ENCODE results near the gene SAMD10.
"Not testable (repeated sequence)": the region's sequence is repeated elsewhere in the genome, so short reads cannot be mapped to it uniquely, and the experiment has no call there.

The SAMD10 gene
- 6.9 to 18.8 (median 11.4) reads per million in 9 experiments for total RNA-seq

DNA sequence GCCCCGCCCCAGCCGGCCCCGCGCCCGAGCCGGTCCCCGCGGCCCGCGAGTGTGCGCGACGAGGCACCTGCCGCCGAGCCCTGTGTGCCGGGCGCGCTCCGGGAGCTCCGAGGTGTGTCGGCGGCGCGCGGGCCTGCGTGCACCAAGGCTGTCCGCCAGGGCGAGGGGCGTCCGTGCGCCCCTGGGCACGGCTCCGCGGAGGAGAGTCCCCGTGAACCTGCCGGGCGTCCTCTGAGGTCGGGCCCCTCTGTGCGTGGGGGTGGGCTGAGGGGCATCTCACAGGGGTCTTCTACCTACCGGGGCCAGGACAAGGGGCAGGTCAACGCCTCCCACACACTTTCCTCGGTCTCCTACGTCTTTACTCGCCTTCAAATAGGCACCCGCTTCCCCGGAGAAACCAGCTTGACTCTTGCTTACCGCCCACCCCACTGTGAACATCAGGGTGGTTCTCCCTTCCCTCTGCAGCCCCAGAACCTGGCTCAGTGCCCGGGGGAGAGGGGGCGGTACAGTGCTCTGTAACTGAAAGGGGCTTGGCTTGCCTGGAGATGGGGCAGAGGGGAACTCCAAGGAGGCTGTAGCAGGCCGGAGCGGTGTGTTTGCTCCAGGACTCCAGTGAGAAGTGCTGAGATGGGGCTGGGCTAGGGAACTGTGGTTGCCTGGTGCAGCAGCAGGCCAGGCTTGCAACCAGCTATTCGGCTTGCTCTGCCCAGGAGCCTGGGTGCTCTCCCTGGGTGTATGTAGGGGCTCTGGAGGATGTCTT is at the start of gene SAMD10:
Gene SAMD10 (minus strand): TSS at position 86 of the 760 bp plus-strand sequence. CDS start 175 bp downstream, outside the sequence.
- H3K36me3 Mint-ChIP-seq (ENCODE audit: insufficient read depth) = peaks cover 46% of the 10 kb centered on the region
- H3K4me3 Mint-ChIP-seq = peak within 1 kb of the TSS; percentile 87 to 88
- DNase-seq (peak; percentile 58 to 67 (median 62)), ATAC-seq (replicated peaks) (peak; percentile 38)
- no peaks in the 10 kb centered on the region for H3K27me3 Mint-ChIP-seq
- H3K27ac Mint-ChIP-seq = peak within 1 kb of the TSS; percentile 93
- peaks cover 47 to 64% of the 10 kb centered on the region in 2 donors for H3K4me1 Mint-ChIP-seq (ENCODE audit: low read depth in 2 of 2)
- H3K9me3 Mint-ChIP-seq = no peaks in the 10 kb centered on the region

DNA sequence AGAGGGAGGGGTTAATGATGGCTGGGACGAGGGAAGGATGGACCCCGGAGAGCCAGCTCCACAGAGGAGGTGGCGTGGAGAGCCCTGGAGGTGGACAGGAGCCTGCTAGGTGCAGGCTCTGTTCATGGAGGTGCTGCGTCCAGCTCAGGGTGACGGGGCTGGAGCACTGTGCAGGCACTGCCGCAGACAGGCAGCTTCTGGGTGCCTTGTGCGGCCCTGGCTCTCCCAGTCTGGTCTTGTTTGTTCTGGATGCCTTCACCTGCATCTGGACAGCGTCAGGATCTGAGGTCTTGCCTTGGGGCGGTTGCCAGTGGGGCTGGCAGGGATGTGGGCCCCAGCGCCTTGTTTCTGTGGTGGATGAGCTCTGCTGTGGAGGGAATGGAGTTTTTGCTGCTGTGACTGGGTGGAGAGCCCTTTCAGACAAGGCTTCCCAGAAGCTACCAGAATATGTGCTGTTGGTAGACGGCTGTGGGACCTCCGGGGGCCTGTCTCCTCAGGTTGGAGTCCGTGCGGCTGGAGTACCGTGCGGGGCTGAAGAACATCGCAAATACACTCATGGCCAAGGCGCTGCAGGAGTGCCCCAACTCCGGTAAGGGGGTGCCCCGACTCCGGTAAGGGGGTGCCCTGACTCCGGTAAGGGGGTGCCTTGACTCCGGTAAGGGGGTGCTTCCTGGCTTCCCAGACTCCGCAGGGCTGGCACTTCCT is 48.7 kb upstream of the SAMD10 start:
- Mint-ChIP-seq H3K36me3 (ENCODE audit: insufficient read depth) (peaks cover 94% of the 10 kb centered on the region), H3K27ac (no peak overlapping the region), H3K4me1 (ENCODE audit: low read depth in 2 of 2) (peaks cover 0 to 4% of the 10 kb centered on the region in 2 donors), H3K27me3 (no peaks in the 10 kb centered on the region), H3K4me3 (no peak overlapping the region), H3K9me3 (no peaks in the 10 kb centered on the region)
- no peak for DNase-seq
- no peak for ATAC-seq (replicated peaks)

DNA sequence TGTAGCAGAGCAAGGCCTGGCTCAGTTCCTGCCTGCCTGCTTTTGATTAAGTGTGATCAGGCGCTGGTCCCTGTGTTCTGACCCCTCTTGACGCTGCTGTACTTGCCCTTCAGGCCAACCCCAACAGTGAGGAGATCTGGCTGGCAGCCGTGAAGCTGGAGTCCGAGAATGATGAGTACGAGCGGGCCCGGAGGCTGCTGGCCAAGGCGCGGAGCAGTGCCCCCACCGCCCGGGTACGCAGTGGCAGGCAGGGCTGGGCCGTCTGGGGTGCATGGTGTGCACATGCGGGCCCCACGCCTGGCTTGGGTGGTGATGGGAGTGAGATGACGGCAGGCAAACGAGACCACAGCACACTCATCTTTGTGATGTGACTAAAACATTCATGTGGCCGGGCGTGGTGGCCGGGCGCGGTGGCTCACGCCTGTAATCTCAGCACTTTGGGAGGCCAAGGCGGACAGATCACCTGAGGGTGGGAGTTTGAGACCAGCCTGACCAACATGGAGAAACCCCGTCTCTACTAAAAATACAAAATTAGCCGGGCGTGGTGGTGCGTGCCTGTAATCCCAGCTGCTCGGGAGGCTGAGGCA is 46.5 kb upstream of the SAMD10 start:
- no peaks in the 10 kb centered on the region for H3K27me3 Mint-ChIP-seq
- no peaks in the 10 kb centered on the region for H3K9me3 Mint-ChIP-seq
- no peak for DNase-seq
- H3K4me1 Mint-ChIP-seq (ENCODE audit: low read depth in 2 of 2) = no peaks in the 10 kb centered on the region
- peaks cover 86% of the 10 kb centered on the region for H3K36me3 Mint-ChIP-seq (ENCODE audit: insufficient read depth)
- no peak overlapping the region for H3K4me3 Mint-ChIP-seq
- no peak overlapping the region for H3K27ac Mint-ChIP-seq
- ATAC-seq (replicated peaks) = no peak

DNA sequence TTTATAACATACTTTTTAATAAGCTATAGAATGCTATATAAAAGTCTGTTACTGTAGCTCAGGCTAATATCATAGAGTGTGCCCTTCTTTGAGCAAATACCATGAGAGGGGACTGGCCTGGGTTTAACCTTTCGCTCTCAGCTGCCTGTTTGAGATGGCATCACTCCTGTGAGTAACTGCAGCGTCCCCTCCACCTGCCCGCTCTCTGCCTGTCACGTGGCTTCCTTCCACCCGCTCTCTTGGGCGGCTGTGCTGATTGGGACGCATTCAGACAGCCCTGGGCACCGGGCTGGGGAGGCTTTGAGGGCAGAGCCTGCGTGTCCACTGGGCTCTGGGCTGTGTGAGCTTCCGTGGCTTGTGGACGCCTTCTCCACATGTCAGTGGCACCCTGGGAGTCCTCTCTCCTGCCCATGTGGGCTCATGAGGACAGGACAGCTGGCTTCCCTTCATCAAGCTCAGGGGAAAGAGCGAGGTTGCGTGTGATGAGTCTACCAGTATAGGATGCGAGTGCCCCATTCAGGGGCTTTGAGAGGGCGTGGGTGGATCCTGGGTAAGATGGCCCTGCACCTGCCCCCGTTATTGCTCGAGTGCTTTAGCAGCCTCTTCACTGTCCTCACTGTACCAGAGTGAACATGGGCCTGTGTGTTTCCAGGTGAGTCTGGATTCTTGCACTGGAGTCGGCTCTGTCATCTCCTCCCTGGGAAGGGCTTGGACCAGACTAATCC is 45.8 kb upstream of the SAMD10 start:
- H3K27ac Mint-ChIP-seq = no peak overlapping the region
- H3K4me1 Mint-ChIP-seq (ENCODE audit: low read depth in 2 of 2) = no peaks in the 10 kb centered on the region
- H3K4me3 Mint-ChIP-seq = no peak overlapping the region
- no peaks in the 10 kb centered on the region for H3K9me3 Mint-ChIP-seq
- no peaks in the 10 kb centered on the region for H3K27me3 Mint-ChIP-seq
- H3K36me3 Mint-ChIP-seq (ENCODE audit: insufficient read depth) = peaks cover 81% of the 10 kb centered on the region
- ATAC-seq (replicated peaks) = no peak
- DNase-seq = no peak

DNA sequence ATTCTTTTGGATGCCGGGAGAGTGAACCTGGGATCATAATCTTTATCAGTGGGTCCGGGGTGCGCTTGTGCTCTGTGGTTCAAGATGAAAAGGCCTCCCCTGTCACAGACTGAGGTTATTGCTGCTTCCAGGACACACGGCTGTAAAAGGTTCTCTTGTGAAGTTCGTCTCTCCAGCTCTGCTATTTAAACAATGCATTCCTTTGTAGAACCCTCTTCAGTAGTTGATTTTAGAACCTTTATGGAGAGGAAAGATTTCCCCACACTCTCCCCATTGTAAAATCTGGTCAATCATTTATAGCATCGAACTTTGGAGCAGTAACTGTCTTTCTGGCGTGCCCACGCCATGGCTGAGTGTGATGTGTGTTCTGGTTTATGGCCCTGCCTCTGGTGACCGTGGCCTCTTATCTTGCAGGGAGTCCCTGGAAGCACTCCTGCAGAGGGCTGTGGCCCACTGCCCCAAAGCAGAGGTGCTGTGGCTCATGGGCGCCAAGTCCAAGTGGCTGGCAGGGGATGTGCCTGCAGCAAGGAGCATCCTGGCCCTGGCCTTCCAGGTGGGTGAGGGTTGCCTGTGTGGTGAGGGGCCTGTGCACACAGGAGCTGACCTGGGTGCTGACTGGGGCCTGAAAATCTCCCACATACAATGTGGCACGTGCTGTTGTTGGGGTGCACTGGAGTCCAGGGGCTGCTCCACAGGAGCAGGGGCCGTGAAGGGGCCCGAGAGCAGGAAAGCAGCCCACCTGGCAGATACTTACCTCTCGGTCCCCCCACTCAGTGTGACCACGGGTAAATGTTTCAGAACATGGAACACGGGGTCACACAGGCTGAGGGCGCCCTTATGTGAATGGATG is 44.9 kb upstream of the SAMD10 start:
- H3K4me1 Mint-ChIP-seq (ENCODE audit: low read depth in 2 of 2) = peaks cover 0 to 2% of the 10 kb centered on the region in 2 donors
- DNase-seq = no peak
- H3K9me3 Mint-ChIP-seq = no peaks in the 10 kb centered on the region
- peak overlapping the region in 1 of 2 donors; percentile 23 for H3K27ac Mint-ChIP-seq
- no peak for ATAC-seq (replicated peaks)
- H3K27me3 Mint-ChIP-seq = no peaks in the 10 kb centered on the region
- no peak overlapping the region for H3K4me3 Mint-ChIP-seq
- H3K36me3 Mint-ChIP-seq (ENCODE audit: insufficient read depth) = peaks cover 81% of the 10 kb centered on the region

DNA sequence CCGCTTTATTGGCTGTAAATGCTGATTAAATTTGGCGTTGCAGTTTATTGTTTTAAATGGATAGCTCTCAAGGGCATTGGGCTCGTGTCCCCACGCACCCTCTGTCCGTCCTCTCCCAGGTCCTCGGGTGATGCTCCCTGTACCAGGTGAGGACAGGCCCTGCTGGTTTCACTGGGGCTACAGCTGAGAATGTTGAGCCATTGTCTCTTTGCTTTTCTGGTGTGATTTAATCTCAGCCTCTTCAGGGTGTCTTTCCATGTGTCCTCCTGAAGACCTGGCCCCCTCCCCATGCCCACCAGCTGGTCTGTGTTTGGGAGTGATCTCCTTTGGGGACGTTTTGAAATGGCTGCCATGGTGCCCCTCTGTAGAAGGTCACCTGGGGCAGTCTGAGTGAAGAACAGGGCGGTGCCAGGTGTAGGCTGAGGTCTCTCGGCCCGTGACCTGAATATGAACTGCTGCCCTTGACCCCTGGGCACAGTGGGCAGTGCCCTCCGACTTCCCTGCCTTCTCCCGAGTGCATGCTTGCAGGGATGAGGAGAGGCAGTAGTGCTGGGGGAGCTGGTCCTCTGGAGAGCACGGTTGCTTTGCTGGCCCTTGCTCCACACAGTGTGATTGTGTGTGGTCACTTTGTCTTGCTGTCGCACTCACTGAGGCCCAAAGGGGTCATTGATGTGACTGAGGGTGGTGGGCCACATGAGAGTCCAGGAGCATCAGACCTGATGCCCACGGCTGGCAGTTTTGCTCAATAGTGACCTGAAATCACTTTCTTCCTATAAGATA is 44.1 kb upstream of the SAMD10 start:
- H3K36me3 Mint-ChIP-seq (ENCODE audit: insufficient read depth) = peaks cover 83% of the 10 kb centered on the region
- H3K4me3 Mint-ChIP-seq = no peak overlapping the region
- no peaks in the 10 kb centered on the region for H3K9me3 Mint-ChIP-seq
- H3K27ac Mint-ChIP-seq = no peak overlapping the region
- H3K27me3 Mint-ChIP-seq = no peaks in the 10 kb centered on the region
- DNase-seq = no peak
- peaks cover 0 to 2% of the 10 kb centered on the region in 2 donors for H3K4me1 Mint-ChIP-seq (ENCODE audit: low read depth in 2 of 2)
- ATAC-seq (replicated peaks) = no peak

DNA sequence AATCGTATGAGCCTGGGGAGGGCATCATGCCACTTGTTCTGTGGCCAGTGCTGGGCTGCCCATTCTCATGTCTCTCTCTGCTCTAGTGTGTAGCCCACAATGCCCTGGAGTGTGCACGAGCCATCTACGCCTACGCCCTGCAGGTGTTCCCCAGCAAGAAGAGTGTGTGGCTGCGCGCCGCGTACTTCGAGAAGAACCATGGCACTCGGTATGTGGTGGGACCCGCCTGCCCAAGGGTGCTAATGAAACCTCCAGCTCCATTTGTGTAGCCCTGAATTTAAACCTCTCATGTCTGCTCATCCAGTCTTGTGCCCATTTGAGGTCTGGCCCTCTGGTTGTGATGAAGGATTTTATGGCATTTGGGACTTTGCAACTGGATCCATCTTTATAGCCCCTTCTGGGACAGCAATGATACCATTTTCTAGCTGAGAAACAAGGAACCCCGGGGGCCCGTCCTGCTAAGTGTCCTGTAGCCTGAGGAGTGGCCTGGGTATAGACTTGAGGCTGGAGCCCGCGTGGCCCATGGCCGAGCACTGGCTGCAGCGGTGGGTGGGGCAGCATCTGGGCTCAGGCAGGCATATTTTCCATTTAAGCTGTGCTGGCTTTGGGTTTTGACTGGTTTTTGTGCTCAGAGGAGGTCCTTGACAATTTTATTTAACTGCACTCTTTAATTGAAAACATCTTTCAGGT is 43.4 kb upstream of the SAMD10 start:
- no peak for ATAC-seq (replicated peaks)
- peaks cover 0 to 2% of the 10 kb centered on the region in 2 donors for H3K4me1 Mint-ChIP-seq (ENCODE audit: low read depth in 2 of 2)
- H3K27ac Mint-ChIP-seq = no peak overlapping the region
- DNase-seq = no peak
- no peak overlapping the region for H3K4me3 Mint-ChIP-seq
- H3K27me3 Mint-ChIP-seq = no peaks in the 10 kb centered on the region
- H3K9me3 Mint-ChIP-seq = no peaks in the 10 kb centered on the region
- H3K36me3 Mint-ChIP-seq (ENCODE audit: insufficient read depth) = peaks cover 83% of the 10 kb centered on the region

DNA sequence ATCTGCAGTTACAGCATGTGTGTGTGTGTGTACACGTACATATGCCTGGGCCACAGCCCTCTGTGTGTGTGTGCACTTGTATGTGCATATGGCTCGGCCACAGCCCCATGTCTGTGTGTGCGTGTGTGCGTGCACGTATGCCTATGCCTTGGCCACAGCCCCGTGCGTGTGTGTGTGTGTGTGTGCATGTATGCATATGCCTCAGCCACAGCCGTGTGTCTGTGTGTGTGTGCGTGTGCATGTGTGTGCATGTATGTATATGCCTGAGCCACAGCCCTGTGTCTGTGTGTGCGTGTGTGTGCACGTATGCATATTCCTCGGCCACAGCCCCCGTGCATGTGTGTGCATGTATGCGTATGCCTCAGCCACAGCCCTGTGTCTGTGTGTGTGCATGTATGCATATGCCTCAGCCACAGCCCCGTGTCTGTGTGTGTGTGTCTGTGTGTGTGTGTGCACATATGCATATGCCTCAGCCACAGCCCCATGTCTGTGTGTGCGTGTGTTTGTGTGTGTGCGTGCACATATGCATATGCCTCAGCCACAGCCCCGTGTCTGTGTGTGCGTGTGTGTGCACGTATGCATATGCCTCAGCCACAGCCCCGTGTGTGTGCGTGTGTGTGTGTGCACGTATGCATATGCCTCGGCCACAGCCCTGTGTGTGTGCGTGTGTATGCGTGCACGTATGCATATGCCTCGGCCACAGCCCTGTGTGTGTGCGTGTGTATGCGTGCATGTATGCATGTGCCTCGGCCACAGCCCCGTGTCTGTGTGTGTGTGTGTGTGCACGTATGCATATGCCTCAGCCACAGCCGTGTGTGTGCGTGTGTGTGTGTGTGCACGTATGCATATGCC is 41.9 kb upstream of the SAMD10 start:
- Mint-ChIP-seq H3K9me3 (no peaks in the 10 kb centered on the region), H3K4me3 (no peak overlapping the region), H3K27me3 (no peaks in the 10 kb centered on the region), H3K4me1 (ENCODE audit: low read depth in 2 of 2) (peaks cover 0 to 2% of the 10 kb centered on the region in 2 donors), H3K27ac (no peak overlapping the region), H3K36me3 (ENCODE audit: insufficient read depth) (peaks cover 78% of the 10 kb centered on the region)
- ATAC-seq (replicated peaks) = no peak
- DNase-seq = no peak

DNA sequence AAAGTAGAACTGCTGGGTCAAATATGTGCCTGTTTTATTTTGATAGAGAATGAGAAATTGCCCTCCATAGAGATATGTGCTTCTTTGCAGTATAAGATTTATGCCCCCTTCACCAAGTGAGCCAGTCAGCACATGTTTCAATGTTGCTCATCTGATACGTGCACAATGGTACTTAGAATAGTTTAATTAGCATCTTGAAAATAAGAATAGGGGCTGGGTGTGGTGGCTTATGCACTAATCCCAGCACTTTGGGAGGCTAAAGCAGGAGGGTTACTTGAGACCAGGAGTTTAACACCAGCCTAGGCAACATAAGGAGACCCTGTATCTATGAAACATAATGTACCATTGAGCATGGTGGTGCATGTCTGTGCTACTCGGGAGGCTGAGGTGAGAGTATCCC is 36.2 kb upstream of the SAMD10 start:
- Mint-ChIP-seq H3K27ac (no peak overlapping the region), H3K36me3 (ENCODE audit: insufficient read depth) (peaks cover 71% of the 10 kb centered on the region), H3K4me1 (ENCODE audit: low read depth in 2 of 2) (peaks cover 17 to 18% of the 10 kb centered on the region in 2 donors), H3K27me3 (no peaks in the 10 kb centered on the region), H3K4me3 (no peak overlapping the region), H3K9me3 (no peaks in the 10 kb centered on the region)
- ATAC-seq (replicated peaks) = no peak
- no peak for DNase-seq

DNA sequence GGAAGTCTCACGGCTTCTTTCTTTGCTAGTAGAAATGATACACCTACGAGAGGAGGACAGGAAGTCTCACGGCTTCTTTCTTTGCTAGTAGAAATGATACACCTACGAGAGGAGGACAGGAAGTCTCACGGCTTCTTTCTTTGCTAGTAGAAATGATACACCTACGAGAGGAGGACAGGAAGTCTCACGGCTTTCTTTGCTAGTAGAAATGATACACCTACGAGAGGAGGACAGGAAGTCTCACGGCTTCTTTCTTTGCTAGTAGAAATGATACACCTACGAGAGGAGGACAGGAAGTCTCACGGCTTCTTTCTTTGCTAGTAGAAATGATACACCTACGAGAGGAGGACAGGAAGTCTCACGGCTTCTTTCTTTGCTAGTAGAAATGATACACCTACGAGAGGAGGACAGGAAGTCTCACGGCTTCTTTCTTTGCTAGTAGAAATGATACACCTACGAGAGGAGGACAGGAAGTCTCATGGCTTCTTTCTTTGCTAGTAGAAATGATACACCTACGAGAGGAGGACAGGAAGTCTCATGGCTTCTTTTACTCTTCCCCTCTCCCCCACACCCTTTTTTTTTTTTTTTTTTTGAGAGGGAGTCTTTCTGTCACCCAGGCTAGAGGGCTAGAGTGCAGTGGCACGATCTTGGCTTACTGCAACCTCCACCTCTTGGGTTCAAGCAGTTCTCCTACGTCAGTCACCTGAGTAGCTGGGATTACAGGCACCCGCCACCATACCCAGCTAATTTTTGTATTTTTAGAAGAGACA is 33.1 kb upstream of the SAMD10 start:
- not testable (repeated sequence) for H3K9me3 Mint-ChIP-seq, DNase-seq, H3K27me3 Mint-ChIP-seq
- peak; percentile 64 for ATAC-seq (replicated peaks)
- peaks cover 73% of the 10 kb centered on the region for H3K36me3 Mint-ChIP-seq (ENCODE audit: insufficient read depth)
- peak overlapping the region; percentile 87 to 91 for H3K27ac Mint-ChIP-seq
- peaks cover 18 to 27% of the 10 kb centered on the region in 2 donors for H3K4me1 Mint-ChIP-seq (ENCODE audit: low read depth in 2 of 2)
- H3K4me3 Mint-ChIP-seq = peak overlapping the region; percentile 61 to 68

All from effector memory CD8-positive, alpha-beta T cell (primary cell).